GM18499 (cell line): Measurements from ENCODE around the gene SLC34A3.
A peak's percentile ranks its signal among the peaks of the same experiment; 100 is the strongest.

ENCODE experiments used
- ATAC-seq: cut with Tn5 transposase; IDR thresholded peaks from one replicate; pipeline ENCODE4 v1.9.1; 2021; ENCODE audit warnings: moderate number of reproducible peaks; ENCODE audit not compliant: insufficient read depth, unreplicated experiment

The SLC34A3 gene

GRCh38 chr9:137216188-137216965, 14.3 kb upstream of the SLC34A3 start:
- no peak for ATAC-seq

GRCh38 chr9:137217276-137218211, 13.2 kb upstream of the SLC34A3 start:
- no peak for ATAC-seq

GRCh38 chr9:137218212-137218753, 12.4 kb upstream of the SLC34A3 start:
- no peak for ATAC-seq

GRCh38 chr9:137218754-137219271, 11.9 kb upstream of the SLC34A3 start:
- ATAC-seq = no peak

- no peak for ATAC-seq
Observed at GRCh38 chr9:137219757-137220316, 10.9 kb upstream of the SLC34A3 start.

GRCh38 chr9:137220317-137221094, 10.2 kb upstream of the SLC34A3 start:
- no peak for ATAC-seq

GRCh38 chr9:137221095-137221505, 9.6 kb upstream of the SLC34A3 start:
- ATAC-seq = no peak

GRCh38 chr9:137221506-137222111, 9.1 kb upstream of the SLC34A3 start:
- ATAC-seq = no peak

- ATAC-seq = no peak
Observed at GRCh38 chr9:137222190-137223077, 8.3 kb upstream of the SLC34A3 start, which contains the start of gene RNF208. TSS of gene RNF208 (minus strand) at chr9:137222240. CDS start at chr9:137221212, 1,028 bp downstream.

GRCh38 chr9:137223078-137223970, 7.4 kb upstream of the SLC34A3 start:
- peak; percentile 49 for ATAC-seq

GRCh38 chr9:137224830-137225694, 5.6 kb upstream of the SLC34A3 start, which contains the start of gene CYSRT1:
TSS of gene CYSRT1 (plus strand) at chr9:137225174. CDS start at chr9:137225622, 448 bp downstream.
- no peak for ATAC-seq

- no peak for ATAC-seq
Observed at GRCh38 chr9:137225699-137226331, 4.9 kb upstream of the SLC34A3 start.

GRCh38 chr9:137226338-137227053, 4.2 kb upstream of the SLC34A3 start:
- ATAC-seq = no peak

- no peak for ATAC-seq
Observed at GRCh38 chr9:137227054-137227852, 3.4 kb upstream of the SLC34A3 start, which contains the start of gene RNF224. TSS of gene RNF224 (plus strand) at chr9:137227502. CDS start at chr9:137228336, 834 bp downstream.
